ENCODE data around the gene CALN1.

GRCh38 chr7:71942115-71942514 is 470.0 kb downstream of the CALN1 start:
- TF ChIP-seq POLR2A (IDR thresholded peaks at IDR 0.05) (no peak), CTCF (IDR thresholded peaks at IDR 0.05) (no peak)

Measured in ovary (tissue), 3 donors.